HepG2 (cell line): ENCODE data around the gene PEX14. TPM values are rescaled to one million over a fixed set of nuclear protein-coding genes. Genes with fewer than 3 reads are reported as not detected.

Experiments
- FOSL1 ChIP-seq: sonication (generic); formaldehyde crosslinking; IDR thresholded peaks from 2 replicates; pipeline ENCODE4 v1.9.0; 2021; ENCODE audit warnings: missing genetic modification reagents, borderline replicate concordance
- KDM2A ChIP-seq: sonication (generic); formaldehyde crosslinking; IDR thresholded peaks from 2 replicates; pipeline ENCODE4 v1.4.0; 2020; ENCODE audit warnings: low read depth, missing genetic modification reagents, borderline replicate concordance
- KLF9 ChIP-seq: IDR thresholded peaks from 2 replicates; pipeline ENCODE4 v1.6.1; 2016; ENCODE audit warnings: low read depth
- MAFK ChIP-seq, 2 experiments: IDR thresholded peaks in 1 of 2; conservative IDR thresholded peaks in 1 of 2; 2 replicates each; pipeline ENCODE4 v1.6.1; 2011; ENCODE audit warnings: improper control_type of control experiment in 2 of 2, low read length in 2 of 2
- PHF21A ChIP-seq: sonication (generic); formaldehyde crosslinking; IDR thresholded peaks from 2 replicates; pipeline ENCODE4 v1.5.0; 2020; ENCODE audit warnings: mild to moderate bottlenecking, missing genetic modification reagents
- POLR2A ChIP-seq, 2 experiments: IDR thresholded peaks; 2 replicates each; pipeline ENCODE4 v1.6.1; 2011; ENCODE audit warnings: low read depth in 2 of 2, low read length in 2 of 2, mild to moderate bottlenecking in 1 of 2, moderate library complexity in 1 of 2; ENCODE audit not compliant: insufficient read depth in 1 of 2
- ZKSCAN1 ChIP-seq: fragments of 150-350 bp; IDR thresholded peaks from 2 replicates; pipeline ENCODE4 v1.6.1; 2014; ENCODE audit warnings: low read length
- ZKSCAN8 ChIP-seq: IDR thresholded peaks from 2 replicates; pipeline ENCODE4 v1.6.1; 2016; ENCODE audit warnings: borderline replicate concordance, missing genetic modification reagents, missing compliant biosample characterization
- ZNF101 ChIP-seq: sonication (generic); formaldehyde crosslinking; IDR thresholded peaks from 2 replicates; pipeline ENCODE4 v1.4.0; 2020; ENCODE audit warnings: mild to moderate bottlenecking, low read depth, missing genetic modification reagents, borderline replicate concordance
- ZNF124 ChIP-seq: sonication (generic); formaldehyde crosslinking; IDR thresholded peaks from 2 replicates; pipeline ENCODE4 v1.4.0; 2020; ENCODE audit warnings: missing genetic modification reagents
- ZNF138 ChIP-seq: sonication (generic); formaldehyde crosslinking; IDR thresholded peaks from 2 replicates; pipeline ENCODE4 v1.5.0; 2020; ENCODE audit warnings: mild to moderate bottlenecking, low read depth, missing genetic modification reagents
- ZNF768 ChIP-seq: sonication (generic); formaldehyde crosslinking; IDR thresholded peaks from 2 replicates; pipeline ENCODE4 v1.4.0; 2020; ENCODE audit warnings: missing genetic modification reagents
- ZNF891 ChIP-seq: sonication (generic); formaldehyde crosslinking; IDR thresholded peaks from 2 replicates; pipeline ENCODE4 v1.5.0; 2020; ENCODE audit warnings: mild to moderate bottlenecking, missing genetic modification reagents
- polyA plus RNA-seq, 8 experiments: library from polyadenylated mRNA; depleted of rRNA in 3 of 8; stranded (reverse) in 7 of 8; unstranded in 1 of 8; fragments of >200 nt; fragmentation: Illumina TruSeq in 4 of 8; extraction: Trizol in 4 of 8; gene quantifications; 2 replicates each; pipeline versions ENCODE4 v1.2.1 to v1.2.3, GENCODE V29; 2011 to 2016; ENCODE audit warnings: low read depth in 4 of 8, missing spikeins in 1 of 8, mixed read lengths in 1 of 8; ENCODE audit not compliant: insufficient read depth in 1 of 8
- total RNA-seq, 5 experiments: library from RNA; depleted of rRNA; stranded (reverse); fragments of >200 nt; fragmentation: Illumina TruSeq; extraction: Trizol; gene quantifications; 2 replicates each; pipeline ENCODE4 v1.2.3, GENCODE V29; 2016; ENCODE audit warnings: low read depth in 1 of 5
- TF ChIP-seq, protein P1 (sequence below): sonication (generic); formaldehyde crosslinking; IDR thresholded peaks from 2 replicates; pipeline ENCODE4 v1.4.0; 2020; ENCODE audit warnings: missing genetic modification reagents, borderline replicate concordance
- TF ChIP-seq, protein P2 (sequence below): IDR thresholded peaks from 2 replicates; pipeline ENCODE4 v1.6.1; 2016; ENCODE audit warnings: low read depth, borderline replicate concordance
- TF ChIP-seq, protein P3 (sequence below): sonication (generic); formaldehyde crosslinking; IDR thresholded peaks from 2 replicates; pipeline ENCODE4 v1.5.0; 2020; ENCODE audit warnings: mild to moderate bottlenecking, missing genetic modification reagents, borderline replicate concordance

Gene PEX14
- total and polyA plus RNA-seq, 2 of the 13 experiments (the other 11 are each of a cell fraction or from before 2014, with no cell fraction given), result 6.5 to 9.9 TPM

DNA sequence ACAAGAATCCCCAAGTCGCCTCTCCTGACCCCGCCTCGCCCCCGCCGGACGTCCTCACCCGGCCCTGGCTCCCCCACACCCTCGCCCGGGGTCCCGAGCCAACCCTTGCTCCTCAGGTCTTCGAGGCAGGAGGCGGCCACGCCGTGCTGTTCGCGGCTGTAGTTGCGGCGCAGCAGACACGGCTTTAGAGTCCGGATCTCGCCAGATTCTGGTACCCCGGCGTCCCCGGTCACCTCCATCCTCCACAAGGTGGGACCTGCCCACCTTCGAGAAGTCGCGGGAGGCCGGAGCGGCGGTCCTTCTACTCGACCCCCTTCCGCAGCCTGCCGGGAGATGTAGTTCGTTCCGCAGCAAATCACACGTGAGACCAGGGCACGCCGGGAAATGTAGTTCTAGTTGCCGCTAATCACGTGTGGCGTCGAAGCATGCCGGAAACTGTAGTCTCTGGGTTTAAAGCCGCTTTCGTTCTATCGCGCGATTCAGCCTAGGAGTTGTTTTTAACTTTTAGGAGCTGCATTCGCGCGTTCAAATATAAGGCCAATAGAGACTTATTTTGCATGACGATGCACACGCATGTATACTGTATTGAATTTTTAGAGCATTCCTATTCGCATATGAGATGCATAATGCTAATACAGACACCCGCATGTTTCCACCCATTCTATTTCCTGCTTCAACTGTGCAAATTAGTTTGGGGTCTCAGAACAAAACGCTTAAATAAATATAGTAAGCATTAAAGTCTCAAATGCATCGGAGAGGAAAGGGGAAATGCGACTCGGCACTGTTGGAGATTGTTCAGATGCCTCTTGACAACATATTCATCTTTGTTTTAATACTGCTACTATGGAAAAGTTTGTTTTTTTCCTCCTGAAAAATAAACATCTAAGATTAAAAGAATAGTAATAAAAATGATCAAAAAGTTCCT, 2.3 kb upstream of the PEX14 start, which contains the start of gene DFFA (continued):
- TF ChIP-seq, protein P1, sequence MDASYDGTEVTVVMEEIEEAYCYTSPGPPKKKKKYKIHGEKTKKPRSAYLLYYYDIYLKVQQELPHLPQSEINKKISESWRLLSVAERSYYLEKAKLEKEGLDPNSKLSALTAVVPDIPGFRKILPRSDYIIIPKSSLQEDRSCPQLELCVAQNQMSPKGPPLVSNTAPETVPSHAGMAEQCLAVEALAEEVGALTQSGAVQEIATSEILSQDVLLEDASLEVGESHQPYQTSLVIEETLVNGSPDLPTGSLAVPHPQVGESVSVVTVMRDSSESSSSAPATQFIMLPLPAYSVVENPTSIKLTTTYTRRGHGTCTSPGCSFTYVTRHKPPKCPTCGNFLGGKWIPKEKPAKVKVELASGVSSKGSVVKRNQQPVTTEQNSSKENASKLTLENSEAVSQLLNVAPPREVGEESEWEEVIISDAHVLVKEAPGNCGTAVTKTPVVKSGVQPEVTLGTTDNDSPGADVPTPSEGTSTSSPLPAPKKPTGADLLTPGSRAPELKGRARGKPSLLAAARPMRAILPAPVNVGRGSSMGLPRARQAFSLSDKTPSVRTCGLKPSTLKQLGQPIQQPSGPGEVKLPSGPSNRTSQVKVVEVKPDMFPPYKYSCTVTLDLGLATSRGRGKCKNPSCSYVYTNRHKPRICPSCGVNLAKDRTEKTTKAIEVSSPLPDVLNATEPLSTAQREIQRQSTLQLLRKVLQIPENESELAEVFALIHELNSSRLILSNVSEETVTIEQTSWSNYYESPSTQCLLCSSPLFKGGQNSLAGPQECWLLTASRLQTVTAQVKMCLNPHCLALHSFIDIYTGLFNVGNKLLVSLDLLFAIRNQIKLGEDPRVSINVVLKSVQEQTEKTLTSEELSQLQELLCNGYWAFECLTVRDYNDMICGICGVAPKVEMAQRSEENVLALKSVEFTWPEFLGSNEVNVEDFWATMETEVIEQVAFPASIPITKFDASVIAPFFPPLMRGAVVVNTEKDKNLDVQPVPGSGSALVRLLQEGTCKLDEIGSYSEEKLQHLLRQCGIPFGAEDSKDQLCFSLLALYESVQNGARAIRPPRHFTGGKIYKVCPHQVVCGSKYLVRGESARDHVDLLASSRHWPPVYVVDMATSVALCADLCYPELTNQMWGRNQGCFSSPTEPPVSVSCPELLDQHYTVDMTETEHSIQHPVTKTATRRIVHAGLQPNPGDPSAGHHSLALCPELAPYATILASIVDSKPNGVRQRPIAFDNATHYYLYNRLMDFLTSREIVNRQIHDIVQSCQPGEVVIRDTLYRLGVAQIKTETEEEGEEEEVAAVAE (CRISPR knock-in tag), result peak; percentile 83; the same call in 1 of the 2 replicates
- TF ChIP-seq KDM2A (CRISPR knock-in tag) (peak; percentile 92), ZNF138 (CRISPR knock-in tag) (0 out of 2 replicates have a peak, but pooled peaks have one; percentile 13), POLR2A (IDR thresholded peaks at IDR 0.05; ENCODE audit: insufficient read depth in 1 of 2, low read depth in 2 of 2, low read length in 2 of 2) (peak; percentile 66 to 78; a peak in 3 of 4 replicates), ZKSCAN1 (no peak), MAFK (conservative IDR thresholded peaks at IDR 0.05 in 1 of 2, IDR thresholded peaks at IDR 0.05 in 1 of 2; ENCODE audit: low read length in 2 of 2) (no peak), ZKSCAN8 (CRISPR knock-in tag) (peak; percentile 61; the same call in 1 of the 2 replicates), FOSL1 (CRISPR knock-in tag) (no peak), ZNF768 (CRISPR knock-in tag) (peak; percentile 54; the same call in 1 of the 2 replicates), PHF21A (peak; percentile 64; the same call in 1 of the 2 replicates), ZNF124 (CRISPR knock-in tag) (peak; percentile 94), ZNF891 (CRISPR knock-in tag) (peak; percentile 93; the same call in 1 of the 2 replicates), ZNF101 (no peak), KLF9 (CRISPR knock-in tag) (0 out of 2 replicates have a peak, but pooled peaks have one; percentile 58)
- TF ChIP-seq, protein P2, sequence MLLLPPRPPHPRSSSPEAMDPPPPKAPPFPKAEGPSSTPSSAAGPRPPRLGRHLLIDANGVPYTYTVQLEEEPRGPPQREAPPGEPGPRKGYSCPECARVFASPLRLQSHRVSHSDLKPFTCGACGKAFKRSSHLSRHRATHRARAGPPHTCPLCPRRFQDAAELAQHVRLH (CRISPR knock-in tag), result peak; percentile 85; the same call in 1 of the 2 replicates
- TF ChIP-seq, protein P3, sequence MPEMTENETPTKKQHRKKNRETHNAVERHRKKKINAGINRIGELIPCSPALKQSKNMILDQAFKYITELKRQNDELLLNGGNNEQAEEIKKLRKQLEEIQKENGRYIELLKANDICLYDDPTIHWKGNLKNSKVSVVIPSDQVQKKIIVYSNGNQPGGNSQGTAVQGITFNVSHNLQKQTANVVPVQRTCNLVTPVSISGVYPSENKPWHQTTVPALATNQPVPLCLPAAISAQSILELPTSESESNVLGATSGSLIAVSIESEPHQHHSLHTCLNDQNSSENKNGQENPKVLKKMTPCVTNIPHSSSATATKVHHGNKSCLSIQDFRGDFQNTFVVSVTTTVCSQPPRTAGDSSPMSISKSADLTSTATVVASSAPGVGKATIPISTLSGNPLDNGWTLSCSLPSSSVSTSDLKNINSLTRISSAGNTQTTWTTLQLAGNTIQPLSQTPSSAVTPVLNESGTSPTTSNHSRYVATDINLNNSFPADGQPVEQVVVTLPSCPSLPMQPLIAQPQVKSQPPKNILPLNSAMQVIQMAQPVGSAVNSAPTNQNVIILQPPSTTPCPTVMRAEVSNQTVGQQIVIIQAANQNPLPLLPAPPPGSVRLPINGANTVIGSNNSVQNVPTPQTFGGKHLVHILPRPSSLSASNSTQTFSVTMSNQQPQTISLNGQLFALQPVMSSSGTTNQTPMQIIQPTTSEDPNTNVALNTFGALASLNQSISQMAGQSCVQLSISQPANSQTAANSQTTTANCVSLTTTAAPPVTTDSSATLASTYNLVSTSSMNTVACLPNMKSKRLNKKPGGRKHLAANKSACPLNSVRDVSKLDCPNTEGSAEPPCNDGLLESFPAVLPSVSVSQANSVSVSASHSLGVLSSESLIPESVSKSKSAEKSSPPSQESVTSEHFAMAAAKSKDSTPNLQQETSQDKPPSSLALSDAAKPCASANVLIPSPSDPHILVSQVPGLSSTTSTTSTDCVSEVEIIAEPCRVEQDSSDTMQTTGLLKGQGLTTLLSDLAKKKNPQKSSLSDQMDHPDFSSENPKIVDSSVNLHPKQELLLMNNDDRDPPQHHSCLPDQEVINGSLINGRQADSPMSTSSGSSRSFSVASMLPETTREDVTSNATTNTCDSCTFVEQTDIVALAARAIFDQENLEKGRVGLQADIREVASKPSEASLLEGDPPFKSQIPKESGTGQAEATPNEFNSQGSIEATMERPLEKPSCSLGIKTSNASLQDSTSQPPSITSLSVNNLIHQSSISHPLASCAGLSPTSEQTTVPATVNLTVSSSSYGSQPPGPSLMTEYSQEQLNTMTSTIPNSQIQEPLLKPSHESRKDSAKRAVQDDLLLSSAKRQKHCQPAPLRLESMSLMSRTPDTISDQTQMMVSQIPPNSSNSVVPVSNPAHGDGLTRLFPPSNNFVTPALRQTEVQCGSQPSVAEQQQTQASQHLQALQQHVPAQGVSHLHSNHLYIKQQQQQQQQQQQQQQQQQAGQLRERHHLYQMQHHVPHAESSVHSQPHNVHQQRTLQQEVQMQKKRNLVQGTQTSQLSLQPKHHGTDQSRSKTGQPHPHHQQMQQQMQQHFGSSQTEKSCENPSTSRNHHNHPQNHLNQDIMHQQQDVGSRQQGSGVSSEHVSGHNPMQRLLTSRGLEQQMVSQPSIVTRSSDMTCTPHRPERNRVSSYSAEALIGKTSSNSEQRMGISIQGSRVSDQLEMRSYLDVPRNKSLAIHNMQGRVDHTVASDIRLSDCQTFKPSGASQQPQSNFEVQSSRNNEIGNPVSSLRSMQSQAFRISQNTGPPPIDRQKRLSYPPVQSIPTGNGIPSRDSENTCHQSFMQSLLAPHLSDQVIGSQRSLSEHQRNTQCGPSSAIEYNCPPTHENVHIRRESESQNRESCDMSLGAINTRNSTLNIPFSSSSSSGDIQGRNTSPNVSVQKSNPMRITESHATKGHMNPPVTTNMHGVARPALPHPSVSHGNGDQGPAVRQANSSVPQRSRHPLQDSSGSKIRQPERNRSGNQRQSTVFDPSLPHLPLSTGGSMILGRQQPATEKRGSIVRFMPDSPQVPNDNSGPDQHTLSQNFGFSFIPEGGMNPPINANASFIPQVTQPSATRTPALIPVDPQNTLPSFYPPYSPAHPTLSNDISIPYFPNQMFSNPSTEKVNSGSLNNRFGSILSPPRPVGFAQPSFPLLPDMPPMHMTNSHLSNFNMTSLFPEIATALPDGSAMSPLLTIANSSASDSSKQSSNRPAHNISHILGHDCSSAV (CRISPR knock-in tag), result no peak
